HCT116 (cell line): ENCODE measurements around the gene EGFL6. TPM values are rescaled to one million over a fixed set of nuclear protein-coding genes. Genes with fewer than 3 reads are reported as not detected.

Experiments used
- ATAC-seq: fragments of 200-7000 bp; cut with Tn5 transposase; 2 replicates; pipeline ENCODE4 v1.9.1; 2020; ENCODE audit warnings: mild to moderate bottlenecking, moderate library complexity
- BruUV-seq: library from RNA; stranded (reverse); fragments of 400-500 nt; replicated peaks from 2 replicates; lab custom pipeline; 2021; lab: Mats Ljungman, UMichigan
- CTCF ChIA-PET: fragments of 300-600 bp; sonication (Branson Sonifier 250); formaldehyde crosslinking; loops from one replicate; lab custom pipeline; 2021; ENCODE audit warnings: antibody characterized with exemption; lab: Charles Lee
- POLR2A ChIA-PET: fragments of 300-600, 350-600 bp; sonication (Branson Sonifier 250); formaldehyde crosslinking; loops from one replicate; lab custom pipeline; 2021; ENCODE audit warnings: antibody characterized with exemption; lab: Charles Lee
- RAD21 ChIA-PET, 2 experiments: fragments of 300-600 bp; sonication (Branson Sonifier 250); formaldehyde crosslinking; loops; one replicate each; lab custom pipeline; 2023; ENCODE audit warnings: low total read pairs in 2 of 2; ENCODE audit not compliant: uncharacterized antibody in 2 of 2, unreplicated experiment in 2 of 2, low non-redundant PET in 1 of 2; lab: Charles Lee
- DNase-seq: peaks from one replicate; pipeline ENCODE4 v3.0.0-alpha.2; 2010; ENCODE audit warnings: low read depth, low spot score
- H2AFZ ChIP-seq: fragments of 200-600 bp; shearing (Covaris generic), sonication (generic); 2 replicates; pipeline ENCODE4 v1.6.1; 2017; ENCODE audit warnings: low read depth, mixed run types, mixed read lengths, antibody characterized with exemption, low read length; ENCODE audit not compliant: poor library complexity, severe bottlenecking
- H3K27ac ChIP-seq: 2 replicates; pipeline ENCODE4 v1.5.1; 2012; ENCODE audit warnings: low read depth, low read length
- H3K27me3 ChIP-seq: fragments of 200-600 bp; sonication (generic); 2 replicates; pipeline ENCODE4 v1.6.1; 2016; ENCODE audit warnings: mixed run types, low read length, mixed read lengths; ENCODE audit not compliant: insufficient read depth
- H3K36me3 ChIP-seq, 2 experiments: fragments of 200-500 bp in 1 of 2; fragments of 200-600 bp in 1 of 2; sonication (Bioruptor generic) in 1 of 2; sonication (generic) in 1 of 2; 2 replicates each; pipeline versions ENCODE4 v1.5.1 to v1.6.1; 2014 to 2016; ENCODE audit warnings: low read length in 2 of 2, inconsistent platforms in 1 of 2, mixed read lengths in 1 of 2, mixed run types in 1 of 2; ENCODE audit not compliant: insufficient read depth in 2 of 2, control insufficient read depth in 1 of 2
- H3K4me1 ChIP-seq, 2 experiments: fragments of 200-600 bp in 1 of 2; sonication (generic) in 1 of 2; 2 replicates each; pipeline versions ENCODE4 v1.5.1 to v1.6.1; 2012 to 2017; ENCODE audit warnings: low read length in 2 of 2, inconsistent platforms in 1 of 2, mild to moderate bottlenecking in 1 of 2, mixed read lengths in 1 of 2, mixed run types in 1 of 2, moderate library complexity in 1 of 2; ENCODE audit not compliant: insufficient read depth in 2 of 2, control insufficient read depth in 1 of 2
- H3K4me2 ChIP-seq: fragments of 200-600 bp; sonication (generic); 2 replicates; pipeline ENCODE4 v1.6.1; 2017; ENCODE audit warnings: mixed run types, low read length, mixed read lengths
- H3K4me3 ChIP-seq, 2 experiments: fragments of 200-600 bp in 1 of 2; sonication (generic) in 1 of 2; replicated peaks in 1 of 2; 2 replicates each; pipeline ENCODE4 v1.5.1; 2011 to 2016; ENCODE audit warnings: low read length in 2 of 2, control low read depth in 1 of 2, low read depth in 1 of 2, mild to moderate bottlenecking in 1 of 2, mixed read lengths in 1 of 2, mixed run types in 1 of 2
- H3K79me2 ChIP-seq: fragments of 200-600 bp; sonication (generic); 2 replicates; pipeline ENCODE4 v1.6.1; 2017; ENCODE audit warnings: mild to moderate bottlenecking, mixed run types, low read length, moderate library complexity, mixed read lengths; ENCODE audit not compliant: insufficient read depth
- H3K9ac ChIP-seq: fragments of 200-600 bp; sonication (generic); 2 replicates; pipeline ENCODE4 v1.6.1; 2016; ENCODE audit warnings: low read length, mixed read lengths
- H3K9me2 ChIP-seq: fragments of 200-600 bp; sonication (generic), shearing (Covaris generic); 2 replicates; pipeline ENCODE4 v1.6.1; 2017; ENCODE audit warnings: mixed run types, mild to moderate bottlenecking, moderate library complexity; ENCODE audit not compliant: insufficient read depth
- H3K9me3 ChIP-seq, 2 experiments: fragments of 200-500 bp in 1 of 2; fragments of 200-600 bp in 1 of 2; sonication (Bioruptor generic) in 1 of 2; sonication (generic) in 1 of 2; 2 replicates each; pipeline ENCODE4 v1.6.1; 2014 to 2017; ENCODE audit warnings: low read length in 2 of 2, mixed read lengths in 2 of 2, inconsistent platforms in 1 of 2, low read depth in 1 of 2, mild to moderate bottlenecking in 1 of 2, mixed run types in 1 of 2, moderate library complexity in 1 of 2; ENCODE audit not compliant: control insufficient read depth in 1 of 2, insufficient read depth in 1 of 2
- H4K20me1 ChIP-seq: fragments of 200-600 bp; sonication (generic), shearing (Covaris generic); 2 replicates; pipeline ENCODE4 v1.6.1; 2017; ENCODE audit warnings: mixed run types, mild to moderate bottlenecking, moderate library complexity; ENCODE audit not compliant: insufficient read depth
- ELF1 ChIP-seq: IDR thresholded peaks from 2 replicates; pipeline ENCODE4 v1.6.1; 2012; ENCODE audit warnings: low read depth, borderline replicate concordance
- POLR2A ChIP-seq: IDR thresholded peaks from 2 replicates; pipeline ENCODE4 v1.7.0; 2011; ENCODE audit warnings: borderline replicate concordance; ENCODE audit not compliant: insufficient read depth, insufficient read length; ENCODE audit errors: extremely low read depth
- SP1 ChIP-seq: IDR thresholded peaks from 2 replicates; pipeline ENCODE4 v1.6.1; 2012; ENCODE audit warnings: low read depth
- TCF7L2 ChIP-seq: IDR thresholded peaks from 2 replicates; pipeline ENCODE4 v1.7.0; 2011; ENCODE audit warnings: borderline replicate concordance, inconsistent platforms; ENCODE audit not compliant: insufficient read depth, insufficient read length; ENCODE audit errors: extremely low read depth
- intact Hi-C: fragments of 100-400 bp; cut with micrococcal nuclease; formaldehyde crosslinking; loops from 2 replicates; pipeline ENCODE4 v1.10.0; 2022
- total RNA-seq: library from RNA; stranded (reverse); gene quantifications from one replicate; pipeline ENCODE4 v1.2.1, GENCODE V29; 2021; ENCODE audit not compliant: unreplicated experiment
- TF ChIP-seq, protein P1 (sequence below), 3 experiments: fragments of 200-600 bp in 1 of 3; sonication (generic) in 1 of 3; IDR thresholded peaks in 2 of 3; conservative IDR thresholded peaks in 1 of 3; 2 replicates each; pipeline ENCODE4 v1.5.1; 2012 to 2017; ENCODE audit warnings: low read depth in 2 of 3, low read length in 2 of 3, antibody characterized with exemption in 1 of 3, borderline replicate concordance in 1 of 3, control low read depth in 1 of 3, mild to moderate bottlenecking in 1 of 3, mixed read lengths in 1 of 3, mixed run types in 1 of 3, moderate library complexity in 1 of 3; ENCODE audit not compliant: insufficient read depth in 1 of 3

The EGFL6 gene
- total RNA-seq, 1 experiment from 2014 or later, result not detected

DNA sequence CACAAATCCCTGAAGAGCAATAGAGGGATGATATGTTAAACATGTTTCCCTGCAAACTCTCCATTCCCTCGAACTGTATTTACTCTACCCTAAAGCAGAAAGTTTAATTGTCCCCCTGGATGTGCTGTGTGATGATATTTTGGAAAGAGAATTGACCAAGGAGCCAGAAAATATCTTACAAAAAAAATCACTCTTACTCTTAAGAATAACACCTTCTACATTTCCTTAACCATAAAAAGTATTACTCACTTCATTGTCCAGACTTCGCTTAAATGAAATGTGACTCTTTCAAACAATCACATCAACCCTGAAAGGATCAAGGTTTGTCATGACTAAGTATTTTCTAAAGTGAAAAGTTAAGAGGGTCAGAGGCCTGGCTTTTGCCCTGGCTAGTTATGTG, 49.0 kb upstream of the EGFL6 start:
- intact Hi-C loops, result no loop called here
- ATAC-seq, result no peak

DNA sequence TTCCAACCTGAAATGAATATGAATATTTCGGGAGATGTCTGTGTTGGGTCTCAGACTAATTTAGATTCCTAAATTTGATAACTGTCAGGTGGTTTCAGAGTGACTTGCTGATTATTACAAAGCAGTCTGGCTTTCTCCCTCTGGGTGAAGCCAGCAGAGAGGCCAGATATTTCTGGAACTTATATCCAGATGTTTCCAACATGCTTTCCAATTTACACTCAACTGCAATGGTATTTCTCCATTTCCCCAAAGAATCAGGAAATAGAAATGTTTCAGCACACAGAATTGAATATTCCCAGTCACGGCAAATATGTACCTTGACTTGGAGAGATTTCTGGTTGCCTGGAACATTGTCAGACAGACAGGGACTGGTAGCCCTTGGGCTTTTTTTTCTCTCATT, 48.5 kb upstream of the EGFL6 start:
- Histone ChIP-seq H3K27me3 (no peaks in the 10 kb centered on the region), H3K4me2 (no peak overlapping the region), H3K9ac (no peak overlapping the region), H3K4me1 (no peaks in the 10 kb centered on the region), H2AFZ (no peak overlapping the region), H4K20me1 (no peaks in the 10 kb centered on the region), H3K79me2 (no peaks in the 10 kb centered on the region), H3K4me3 (no peak overlapping the region), H3K27ac (no peak overlapping the region), H3K9me3 (no peaks in the 10 kb centered on the region), H3K9me2 (no peaks in the 10 kb centered on the region), H3K36me3 (no peaks in the 10 kb centered on the region)
- no peak for DNase-seq
- POLR2A ChIA-PET, result no interaction called here
- TF ChIP-seq, protein P1, sequence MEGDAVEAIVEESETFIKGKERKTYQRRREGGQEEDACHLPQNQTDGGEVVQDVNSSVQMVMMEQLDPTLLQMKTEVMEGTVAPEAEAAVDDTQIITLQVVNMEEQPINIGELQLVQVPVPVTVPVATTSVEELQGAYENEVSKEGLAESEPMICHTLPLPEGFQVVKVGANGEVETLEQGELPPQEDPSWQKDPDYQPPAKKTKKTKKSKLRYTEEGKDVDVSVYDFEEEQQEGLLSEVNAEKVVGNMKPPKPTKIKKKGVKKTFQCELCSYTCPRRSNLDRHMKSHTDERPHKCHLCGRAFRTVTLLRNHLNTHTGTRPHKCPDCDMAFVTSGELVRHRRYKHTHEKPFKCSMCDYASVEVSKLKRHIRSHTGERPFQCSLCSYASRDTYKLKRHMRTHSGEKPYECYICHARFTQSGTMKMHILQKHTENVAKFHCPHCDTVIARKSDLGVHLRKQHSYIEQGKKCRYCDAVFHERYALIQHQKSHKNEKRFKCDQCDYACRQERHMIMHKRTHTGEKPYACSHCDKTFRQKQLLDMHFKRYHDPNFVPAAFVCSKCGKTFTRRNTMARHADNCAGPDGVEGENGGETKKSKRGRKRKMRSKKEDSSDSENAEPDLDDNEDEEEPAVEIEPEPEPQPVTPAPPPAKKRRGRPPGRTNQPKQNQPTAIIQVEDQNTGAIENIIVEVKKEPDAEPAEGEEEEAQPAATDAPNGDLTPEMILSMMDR (IDR thresholded peaks at IDR 0.05 in 2 of 3, conservative IDR thresholded peaks at IDR 0.05 in 1 of 3; ENCODE audit: borderline replicate concordance in 1 of 3, insufficient read depth in 1 of 3, low read depth in 2 of 3, low read length in 2 of 3), result no peak
- TF ChIP-seq ELF1 (no peak), POLR2A (no peak), TCF7L2 (no peak)
- intact Hi-C loops, result no loop called here
- BruUV-seq, result no TSS peak
- CTCF ChIA-PET, result no interaction called here
- no peak for ATAC-seq
- RAD21 ChIA-PET, result no interaction called here

More for the DNA sequence above, 49.0 kb upstream of the EGFL6 start:
- no peaks in the 10 kb centered on the region for H3K9me2 ChIP-seq
- no peak for DNase-seq
- ChIA-PET POLR2A (no interaction called here), CTCF (no interaction called here), RAD21 (no interaction called here)
- no peaks in the 10 kb centered on the region for H3K36me3 ChIP-seq
- no peak overlapping the region for H3K4me2 ChIP-seq
- no TSS peak for BruUV-seq
- H3K4me1 ChIP-seq, result no peaks in the 10 kb centered on the region
- TF ChIP-seq SP1, result no peak
- H3K79me2 ChIP-seq, result no peaks in the 10 kb centered on the region
- H3K9ac ChIP-seq, result no peak overlapping the region
- no peak overlapping the region for H3K27ac ChIP-seq
- no peaks in the 10 kb centered on the region for H4K20me1 ChIP-seq
- no peak overlapping the region for H3K4me3 ChIP-seq
- no peaks in the 10 kb centered on the region for H3K9me3 ChIP-seq
- H2AFZ ChIP-seq, result no peak overlapping the region
- H3K27me3 ChIP-seq, result no peaks in the 10 kb centered on the region
